Hepatocyte (in vitro differentiated cells): ENCODE measurements around the gene MAGEF1. TPM values are rescaled to one million over a fixed set of nuclear protein-coding genes. Genes with fewer than 3 reads are reported as not detected.

Experiments used
- DNase-seq: peaks from one replicate; pipeline ENCODE4 v3.0.0-alpha.2; 2016; ENCODE audit warnings: low spot score
- H2AFZ ChIP-seq: fragments of 200-600 bp; sonication (generic); 2 replicates; pipeline ENCODE4 v1.6.0; 2016; ENCODE audit warnings: antibody characterized with exemption, mild to moderate bottlenecking
- H3K27ac ChIP-seq: fragments of 200-600 bp; sonication (generic); 2 replicates; pipeline ENCODE4 v1.5.1; 2016; ENCODE audit warnings: mild to moderate bottlenecking
- H3K27me3 ChIP-seq: fragments of 200-600 bp; sonication (generic); 2 replicates; pipeline ENCODE4 v1.6.1; 2016
- H3K36me3 ChIP-seq: fragments of 200-600 bp; sonication (generic); replicated peaks from 2 replicates; pipeline ENCODE4 v1.5.1; 2016; ENCODE audit warnings: low read depth; ENCODE audit not compliant: insufficient read depth
- H3K4me1 ChIP-seq: fragments of 200-600 bp; sonication (generic); 2 replicates; pipeline ENCODE4 v1.5.1; 2016; ENCODE audit warnings: mild to moderate bottlenecking, moderate library complexity; ENCODE audit not compliant: insufficient read depth
- H3K4me2 ChIP-seq: fragments of 200-600 bp; sonication (generic); 2 replicates; pipeline ENCODE4 v1.6.0; 2016
- H3K4me3 ChIP-seq: fragments of 200-600 bp; sonication (generic); 2 replicates; pipeline ENCODE4 v1.5.1; 2016; ENCODE audit warnings: mild to moderate bottlenecking
- H3K79me2 ChIP-seq: fragments of 200-600 bp; sonication (generic); 2 replicates; pipeline ENCODE4 v1.6.0; 2017; ENCODE audit warnings: mild to moderate bottlenecking
- H3K9me2 ChIP-seq: fragments of 200-600 bp; sonication (generic); replicated peaks from 2 replicates; pipeline ENCODE4 v1.6.0; 2017; ENCODE audit warnings: mild to moderate bottlenecking; ENCODE audit not compliant: insufficient read depth
- H3K9me3 ChIP-seq: fragments of 200-600 bp; sonication (generic); 2 replicates; pipeline ENCODE4 v1.5.1; 2016; ENCODE audit warnings: low read depth, mild to moderate bottlenecking
- H4K20me1 ChIP-seq: fragments of 200-600 bp; sonication (generic); 2 replicates; pipeline ENCODE4 v1.6.0; 2016; ENCODE audit warnings: mild to moderate bottlenecking; ENCODE audit not compliant: insufficient read depth, poor library complexity, severe bottlenecking
- CTCF ChIP-seq: fragments of 200-600 bp; sonication (generic); IDR thresholded peaks from 2 replicates; pipeline ENCODE4 v1.5.1; 2016; ENCODE audit warnings: antibody characterized with exemption, mild to moderate bottlenecking; ENCODE audit not compliant: poor library complexity
- EZH2 ChIP-seq: fragments of 200-600 bp; sonication (generic); IDR thresholded peaks from 2 replicates; pipeline ENCODE4 v1.6.1; 2016; ENCODE audit warnings: antibody characterized with exemption, mild to moderate bottlenecking, borderline replicate concordance
- EZH2phosphoT487 ChIP-seq: fragments of 200-600 bp; sonication (generic); IDR thresholded peaks from one replicate; pipeline ENCODE4 v1.6.1; 2018; ENCODE audit warnings: antibody characterized with exemption, mild to moderate bottlenecking, low read depth, moderate library complexity; ENCODE audit not compliant: unreplicated experiment, severe bottlenecking
- WGBS: methylation state at CpG from one replicate; pipeline ENCODE4 v1.1.6; 2016; ENCODE audit warnings: low lambda C conversion rate; ENCODE audit errors: missing lambda C conversion rate; 5-methylcytosine and 5-hydroxymethylcytosine counted together
- polyA plus RNA-seq: library from polyadenylated mRNA; unstranded; fragments of >200 nt; fragmentation: Nextera tagmentation; extraction: Ambion mirVana; gene quantifications from 2 replicates; pipeline ENCODE4 v1.2.1, GENCODE V29; 2016
- total RNA-seq: library from RNA; depleted of rRNA; stranded (reverse); fragments of >200 nt; gene quantifications from 2 replicates; pipeline ENCODE4 v1.2.3, GENCODE V29; 2014

Gene MAGEF1
- total and polyA plus RNA-seq, 2 experiments from 2014 or later: 57.6 to 74.4 TPM

- no peak overlapping the region for H3K4me2 ChIP-seq
Measured at GRCh38 chr3:184703657-184704056, 8.2 kb downstream of the MAGEF1 start.

GRCh38 chr3:184700759-184701158, 11.1 kb downstream of the MAGEF1 start:
- Histone ChIP-seq H4K20me1 (no peaks in the 10 kb centered on the region), H3K27me3 (no peaks in the 10 kb centered on the region), H3K4me3 (no peak overlapping the region), H3K36me3 (no peaks in the 10 kb centered on the region), H3K79me2 (no peaks in the 10 kb centered on the region), H3K9me3 (no peaks in the 10 kb centered on the region), H3K4me2 (no peak overlapping the region), H3K9me2 (no peaks in the 10 kb centered on the region), H3K27ac (peak overlapping the region; percentile 57), H2AFZ (no peak overlapping the region), H3K4me1 (peaks cover 15% of the 10 kb centered on the region)
- no peak for TF ChIP-seq CTCF
- no peak for TF ChIP-seq EZH2
- TF ChIP-seq EZH2phosphoT487: no peak
- no peak for DNase-seq
- 96% methylated on average over 2 of the region's 2 CpGs for WGBS

More at GRCh38 chr3:184703657-184704056, 8.2 kb downstream of the MAGEF1 start:
- Histone ChIP-seq H3K79me2 (peaks cover 18% of the 10 kb centered on the region), H3K27me3 (no peaks in the 10 kb centered on the region), H3K36me3 (no peaks in the 10 kb centered on the region), H3K4me1 (peaks cover 2% of the 10 kb centered on the region), H2AFZ (no peak overlapping the region), H3K4me3 (no peak overlapping the region), H4K20me1 (no peaks in the 10 kb centered on the region), H3K9me2 (no peaks in the 10 kb centered on the region), H3K27ac (no peak overlapping the region), H3K9me3 (no peaks in the 10 kb centered on the region)
- TF ChIP-seq CTCF (no peak), EZH2phosphoT487 (no peak), EZH2 (no peak)
- no peak for DNase-seq
- WGBS: 100% methylated on average over 1 of the region's 1 CpG

- Histone ChIP-seq H3K4me1 (peaks cover 26% of the 10 kb centered on the region), H3K4me3 (no peak overlapping the region), H2AFZ (no peak overlapping the region), H4K20me1 (no peaks in the 10 kb centered on the region), H3K36me3 (no peaks in the 10 kb centered on the region), H3K9me3 (no peaks in the 10 kb centered on the region), H3K9me2 (no peaks in the 10 kb centered on the region), H3K27ac (no peak overlapping the region), H3K79me2 (no peaks in the 10 kb centered on the region), H3K4me2 (no peak overlapping the region), H3K27me3 (no peaks in the 10 kb centered on the region)
- 93% methylated on average over 8 of the region's 8 CpGs for WGBS
- no peak for DNase-seq
- TF ChIP-seq EZH2phosphoT487 (no peak), CTCF (no peak), EZH2 (no peak)
Measured at GRCh38 chr3:184697845-184698244, 14.0 kb downstream of the MAGEF1 start.

- 51% methylated on average over 8 of the region's 8 CpGs for WGBS
- DNase-seq: peak; percentile 67
- H3K4me2 ChIP-seq: no peak overlapping the region
- no peaks in the 10 kb centered on the region for H3K9me3 ChIP-seq
- H3K79me2 ChIP-seq: no peaks in the 10 kb centered on the region
- no peaks in the 10 kb centered on the region for H3K27me3 ChIP-seq
- no peaks in the 10 kb centered on the region for H3K9me2 ChIP-seq
- H3K4me1 ChIP-seq: peaks cover 37% of the 10 kb centered on the region
- H4K20me1 ChIP-seq: no peaks in the 10 kb centered on the region
- peak overlapping the region; percentile 31 for H2AFZ ChIP-seq
- peak overlapping the region; percentile 68 for H3K27ac ChIP-seq
- H3K36me3 ChIP-seq: no peaks in the 10 kb centered on the region
- no peak overlapping the region for H3K4me3 ChIP-seq
- no peak for TF ChIP-seq EZH2
- no peak for TF ChIP-seq EZH2phosphoT487
- TF ChIP-seq CTCF: no peak
Measured at GRCh38 chr3:184696697-184697096, 15.2 kb downstream of the MAGEF1 start.
